Effector memory CD4-positive, alpha-beta T cell (primary cell): ENCODE results near the gene TRA2B.

Experiments used
- DNase-seq, 3 donors: peaks; one replicate each; pipeline ENCODE4 v3.0.0-alpha.2; 2020
- H3K27ac ChIP-seq: 2 replicates; pipeline ENCODE4 v1.7.0; 2013; ENCODE audit warnings: mild to moderate bottlenecking, low read length, moderate library complexity; ENCODE audit not compliant: insufficient read depth, poor library complexity, severe bottlenecking
- H3K27me3 ChIP-seq: replicated peaks from 2 replicates; pipeline ENCODE4 v1.7.0; 2013; ENCODE audit warnings: mild to moderate bottlenecking, low read length; ENCODE audit not compliant: insufficient read depth, control insufficient read depth, poor library complexity, severe bottlenecking
- H3K36me3 ChIP-seq: 2 replicates; pipeline ENCODE4 v1.7.0; 2013; ENCODE audit warnings: mild to moderate bottlenecking, low read length, moderate library complexity; ENCODE audit not compliant: control insufficient read depth, insufficient read depth
- H3K4me1 ChIP-seq: 2 replicates; pipeline ENCODE4 v1.7.0; 2013; ENCODE audit warnings: low read length, mild to moderate bottlenecking; ENCODE audit not compliant: control insufficient read depth, insufficient read depth, poor library complexity, severe bottlenecking
- H3K4me3 ChIP-seq: 2 replicates; pipeline ENCODE4 v1.7.0; 2013; ENCODE audit warnings: low read length, low read depth, mild to moderate bottlenecking; ENCODE audit not compliant: insufficient read depth, poor library complexity, severe bottlenecking
- H3K9me3 ChIP-seq: 2 replicates; pipeline ENCODE4 v1.7.0; 2013; ENCODE audit warnings: mild to moderate bottlenecking, low read length, moderate library complexity; ENCODE audit not compliant: control insufficient read depth

TRA2B gene

DNA sequence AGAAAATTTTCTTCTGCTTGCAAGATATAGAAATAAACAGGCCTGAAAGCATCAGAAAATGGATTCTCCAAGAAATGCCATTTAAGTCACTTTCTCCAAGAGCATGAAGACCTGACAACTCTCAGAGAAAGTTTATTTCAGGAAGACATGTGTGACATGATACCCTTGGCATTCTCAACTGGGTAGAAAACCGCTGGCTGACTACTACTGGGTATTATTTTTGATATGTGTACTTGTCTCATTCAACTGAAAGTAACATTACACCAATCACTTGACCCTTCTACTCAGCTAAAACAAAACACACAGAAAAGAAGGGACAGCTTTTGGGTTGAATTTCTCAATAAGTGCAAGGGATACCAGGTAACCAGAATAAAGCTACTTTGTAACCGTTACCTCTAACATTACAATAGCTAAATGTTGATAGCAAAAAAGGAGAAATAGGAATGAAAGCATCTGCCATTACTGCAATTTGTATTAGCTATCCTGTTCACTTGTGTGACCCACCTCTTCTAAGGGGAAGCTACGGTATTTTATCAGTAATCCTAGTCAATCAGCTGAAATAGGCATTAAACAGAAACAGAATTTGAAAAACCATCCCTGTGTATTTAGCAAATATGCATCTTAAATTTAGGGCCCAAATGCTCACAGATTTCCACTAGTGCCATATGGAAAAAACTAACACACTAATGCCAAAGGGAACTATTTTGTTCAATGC lies 7.3 kb downstream of the TRA2B start:
- H3K4me1 ChIP-seq = peaks cover 55% of the 10 kb centered on the region
- peak overlapping the region; percentile 12 for H3K4me3 ChIP-seq
- H3K27me3 ChIP-seq = no peaks in the 10 kb centered on the region
- no peak for DNase-seq
- H3K27ac ChIP-seq = no peak overlapping the region
- no peaks in the 10 kb centered on the region for H3K9me3 ChIP-seq
- H3K36me3 ChIP-seq = peaks cover 31% of the 10 kb centered on the region

DNA sequence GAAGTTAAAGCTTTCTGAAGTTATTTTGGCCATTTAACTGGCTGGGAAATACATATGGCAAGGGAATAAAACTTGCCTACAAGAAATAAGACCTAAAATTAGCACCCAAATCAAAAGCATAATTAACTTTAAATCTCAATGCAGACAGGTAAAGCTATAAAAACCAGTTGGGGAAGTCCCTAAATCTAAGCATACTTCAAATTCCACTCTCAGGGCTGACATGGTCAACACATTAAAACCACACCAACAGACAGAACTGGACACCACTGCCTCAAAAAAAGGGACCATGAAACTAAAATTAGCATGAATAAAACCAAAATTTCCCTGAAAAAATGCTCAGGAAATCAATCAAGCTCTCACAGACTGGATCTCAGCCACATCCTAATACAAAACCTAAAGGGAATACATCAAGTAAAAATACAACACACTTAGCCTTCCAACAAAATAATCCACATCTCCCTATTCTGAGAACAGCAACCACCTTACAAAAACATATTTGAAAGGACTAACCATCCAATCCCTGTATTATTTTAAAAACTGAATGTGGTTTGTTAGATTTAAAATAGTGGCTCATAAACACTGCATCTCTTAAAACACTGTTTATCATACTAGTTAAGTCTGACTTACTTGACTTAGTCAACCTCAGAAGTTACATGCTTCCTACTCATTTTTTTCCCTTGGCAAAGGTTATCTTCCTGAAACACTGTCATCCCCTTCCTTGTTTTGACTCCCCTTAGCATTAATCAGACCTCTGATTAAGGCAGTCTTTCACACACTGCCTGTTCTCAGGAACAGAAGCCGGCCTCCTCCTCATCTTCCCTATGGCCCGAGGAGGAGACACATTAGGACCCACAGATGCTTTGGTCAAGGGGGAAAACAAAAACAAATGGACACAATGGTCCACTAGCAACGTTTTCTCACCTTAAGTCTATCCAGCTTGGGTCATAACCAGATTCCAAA lies 8.3 kb downstream of the TRA2B start:
- peaks cover 55% of the 10 kb centered on the region for H3K4me1 ChIP-seq
- DNase-seq = no peak
- no peaks in the 10 kb centered on the region for H3K27me3 ChIP-seq
- H3K9me3 ChIP-seq = no peaks in the 10 kb centered on the region
- H3K4me3 ChIP-seq = peak overlapping the region; percentile 15
- peaks cover 42% of the 10 kb centered on the region for H3K36me3 ChIP-seq
- peak overlapping the region; percentile 45 for H3K27ac ChIP-seq

DNA sequence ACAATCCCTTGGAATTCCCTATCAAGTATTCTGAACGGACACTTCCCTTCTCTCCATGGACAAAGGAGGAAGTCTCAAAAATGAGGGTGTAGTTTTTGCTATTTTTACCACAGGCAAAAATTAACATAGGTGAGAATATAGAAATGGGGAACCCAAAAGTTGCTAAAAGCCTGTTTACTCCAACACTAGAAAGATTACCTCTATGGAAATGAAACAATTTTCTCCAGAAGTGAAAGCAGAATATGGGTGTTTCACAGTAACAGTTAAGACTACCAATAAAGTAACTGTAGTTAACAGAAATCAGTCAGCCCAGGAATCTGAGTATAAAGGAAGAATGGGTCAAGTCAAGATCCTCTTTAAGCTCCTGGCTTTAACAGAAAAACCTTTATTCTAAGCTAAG lies 9.3 kb downstream of the TRA2B start:
- no peak for DNase-seq
- H3K4me1 ChIP-seq = peaks cover 53% of the 10 kb centered on the region
- peak overlapping the region; percentile 45 for H3K27ac ChIP-seq
- peak overlapping the region; percentile 15 for H3K4me3 ChIP-seq
- H3K9me3 ChIP-seq = no peaks in the 10 kb centered on the region
- peaks cover 52% of the 10 kb centered on the region for H3K36me3 ChIP-seq
- H3K27me3 ChIP-seq = no peaks in the 10 kb centered on the region

- Histone ChIP-seq H3K36me3 (peaks cover 60% of the 10 kb centered on the region), H3K27ac (no peak overlapping the region), H3K4me1 (peaks cover 46% of the 10 kb centered on the region), H3K4me3 (peak overlapping the region; percentile 15), H3K9me3 (no peaks in the 10 kb centered on the region), H3K27me3 (no peaks in the 10 kb centered on the region)
- no peak for DNase-seq
These were observed 10.2 kb downstream of the TRA2B start for GRCh38 chr3:185927501-185928200.

- H3K4me1 ChIP-seq = peaks cover 43% of the 10 kb centered on the region
- no peak overlapping the region for H3K4me3 ChIP-seq
- H3K27me3 ChIP-seq = no peaks in the 10 kb centered on the region
- no peaks in the 10 kb centered on the region for H3K9me3 ChIP-seq
- peaks cover 72% of the 10 kb centered on the region for H3K36me3 ChIP-seq
- DNase-seq = no peak
- no peak overlapping the region for H3K27ac ChIP-seq
These were observed 11.4 kb downstream of the TRA2B start for GRCh38 chr3:185926445-185926844.

DNA sequence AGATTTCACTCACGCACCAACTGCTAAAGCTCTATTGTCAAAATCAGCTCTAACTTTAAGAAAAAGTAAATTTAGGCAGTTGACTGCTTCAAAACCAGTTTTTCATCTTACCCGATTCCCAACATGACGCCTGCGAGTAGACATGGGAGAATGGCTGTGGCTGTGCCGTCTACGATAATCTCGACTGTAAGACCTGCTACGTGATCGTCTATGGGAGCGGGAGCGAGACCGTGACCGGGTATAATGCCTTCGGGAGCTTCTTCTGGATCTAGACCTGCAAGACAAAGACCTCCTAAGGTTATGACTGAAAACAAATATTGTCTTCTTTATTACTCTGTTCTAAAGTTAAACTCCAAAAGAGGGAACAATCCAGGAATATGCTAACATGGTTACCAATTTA lies 12.5 kb downstream of the TRA2B start:
- H3K4me1 ChIP-seq = peaks cover 32% of the 10 kb centered on the region
- H3K36me3 ChIP-seq = peaks cover 75% of the 10 kb centered on the region
- no peak for DNase-seq
- H3K4me3 ChIP-seq = no peak overlapping the region
- no peak overlapping the region for H3K27ac ChIP-seq
- H3K9me3 ChIP-seq = no peaks in the 10 kb centered on the region
- no peaks in the 10 kb centered on the region for H3K27me3 ChIP-seq

DNA sequence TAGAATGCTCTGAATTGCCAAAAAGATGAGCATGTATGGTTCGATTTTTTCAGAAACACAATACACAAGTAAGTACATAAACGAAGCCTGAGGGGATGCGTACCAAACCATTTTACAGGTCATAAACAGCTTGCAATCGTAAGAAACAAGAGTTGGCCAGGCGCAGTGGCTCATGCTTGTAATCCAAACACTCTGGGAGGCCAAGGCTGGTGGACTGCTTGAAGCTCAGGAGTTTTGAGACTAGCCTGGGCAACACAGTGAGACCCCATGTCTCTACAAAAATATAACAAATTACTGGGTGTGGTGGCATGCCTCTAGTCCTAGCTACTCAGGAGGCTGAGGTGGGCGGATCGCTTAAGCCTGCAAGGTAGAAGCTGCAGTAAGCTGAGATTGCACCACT lies 13.4 kb downstream of the TRA2B start:
- Histone ChIP-seq H3K4me1 (peaks cover 24% of the 10 kb centered on the region), H3K36me3 (peaks cover 85% of the 10 kb centered on the region), H3K27me3 (no peaks in the 10 kb centered on the region), H3K27ac (no peak overlapping the region), H3K9me3 (no peaks in the 10 kb centered on the region), H3K4me3 (no peak overlapping the region)
- no peak for DNase-seq

DNA sequence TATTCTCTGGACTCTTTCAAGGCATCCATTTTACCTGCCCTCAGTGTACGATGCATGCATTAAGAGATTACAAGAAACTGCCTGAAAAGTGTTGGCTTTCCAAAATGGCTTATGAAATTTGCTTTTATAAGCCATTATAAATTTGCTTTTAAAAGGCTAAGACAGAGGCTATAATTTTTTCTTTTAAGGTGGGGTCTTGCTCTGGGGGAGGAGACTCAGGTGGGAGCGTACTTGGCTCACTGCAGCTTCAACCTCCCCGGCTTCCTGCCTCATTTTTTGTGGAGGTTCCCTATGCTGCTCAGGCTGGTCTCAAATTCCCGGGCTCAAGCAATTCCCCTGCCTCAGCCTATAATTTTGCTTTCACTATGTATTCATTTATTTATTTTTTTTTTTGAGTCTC lies 17.6 kb downstream of the TRA2B start:
- Histone ChIP-seq H3K4me1 (no peaks in the 10 kb centered on the region), H3K27ac (no peak overlapping the region), H3K9me3 (no peaks in the 10 kb centered on the region), H3K27me3 (no peaks in the 10 kb centered on the region), H3K4me3 (no peak overlapping the region), H3K36me3 (peaks cover 97% of the 10 kb centered on the region)
- no peak for DNase-seq

DNA sequence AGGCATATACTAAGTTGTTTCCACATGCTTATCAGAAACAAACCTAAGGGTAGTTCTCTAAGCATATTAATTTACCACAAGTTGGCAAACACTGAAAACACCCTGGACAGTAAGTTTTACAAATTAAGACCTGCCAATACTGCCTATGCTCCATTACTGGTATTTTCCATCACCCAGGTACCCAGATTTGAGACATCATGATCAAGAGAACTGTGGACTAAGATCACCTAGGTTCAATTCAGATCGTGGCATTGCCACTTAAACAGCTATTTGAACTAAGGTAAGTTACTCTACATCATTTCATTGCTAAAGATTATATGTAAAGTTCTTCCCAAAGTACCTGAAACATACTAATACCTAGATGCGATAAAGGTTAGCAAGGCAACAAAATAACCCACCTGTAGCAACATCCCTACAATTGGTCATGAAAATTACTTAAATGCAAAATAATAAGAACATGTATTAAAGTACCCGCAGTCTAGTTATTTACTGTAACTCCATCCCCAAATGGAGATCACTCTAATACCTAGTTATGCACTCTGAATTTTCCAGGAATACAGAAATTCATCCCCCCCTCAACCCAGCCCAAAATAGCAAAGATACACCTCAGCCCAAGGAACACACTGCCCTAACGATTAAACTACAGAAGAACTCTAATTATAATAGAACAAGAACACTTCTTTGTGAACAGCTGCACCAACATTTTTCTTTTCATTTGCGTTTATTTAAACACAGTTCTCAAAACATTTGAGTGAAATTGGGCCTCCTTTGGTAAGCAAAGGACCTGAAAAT lies 21.6 kb downstream of the TRA2B start:
- Histone ChIP-seq H3K27ac (no peak overlapping the region), H3K27me3 (no peaks in the 10 kb centered on the region), H3K4me3 (no peak overlapping the region), H3K4me1 (no peaks in the 10 kb centered on the region), H3K36me3 (peaks cover 65% of the 10 kb centered on the region), H3K9me3 (no peaks in the 10 kb centered on the region)
- no peak for DNase-seq
